HL-60 (cell line): ENCODE results near the gene COL6A3.

Experiments
- CTCF ChIP-seq: IDR thresholded peaks from one replicate; pipeline ENCODE4 v1.5.1; 2011; ENCODE audit warnings: low read length, control low read depth, inconsistent platforms; ENCODE audit not compliant: insufficient read depth
- POLR2AphosphoS5 ChIP-seq: IDR thresholded peaks from 2 replicates; pipeline ENCODE4 v1.6.1; 2012; ENCODE audit warnings: low read depth
- REST ChIP-seq: IDR thresholded peaks from 2 replicates; pipeline ENCODE4 v1.6.1; 2012; ENCODE audit warnings: low read depth; ENCODE audit not compliant: insufficient replicate concordance
- SPI1 ChIP-seq: IDR thresholded peaks from 2 replicates; pipeline ENCODE4 v1.6.1; 2012; ENCODE audit warnings: low read depth, mild to moderate bottlenecking, borderline replicate concordance

- TF ChIP-seq CTCF (no peak), POLR2AphosphoS5 (no peak), REST (no peak), SPI1 (no peak)
Observed at GRCh38 chr2:237355701-237356100, 58.3 kb downstream of the COL6A3 start.
